ENCODE results near the gene FMNL3. TPM values are rescaled to one million over a fixed set of nuclear protein-coding genes. Genes with fewer than 3 reads are reported as not detected.

Gene FMNL3
- total RNA-seq, 2 experiments from 2014 or later: 20.0 to 20.7 TPM

DNA sequence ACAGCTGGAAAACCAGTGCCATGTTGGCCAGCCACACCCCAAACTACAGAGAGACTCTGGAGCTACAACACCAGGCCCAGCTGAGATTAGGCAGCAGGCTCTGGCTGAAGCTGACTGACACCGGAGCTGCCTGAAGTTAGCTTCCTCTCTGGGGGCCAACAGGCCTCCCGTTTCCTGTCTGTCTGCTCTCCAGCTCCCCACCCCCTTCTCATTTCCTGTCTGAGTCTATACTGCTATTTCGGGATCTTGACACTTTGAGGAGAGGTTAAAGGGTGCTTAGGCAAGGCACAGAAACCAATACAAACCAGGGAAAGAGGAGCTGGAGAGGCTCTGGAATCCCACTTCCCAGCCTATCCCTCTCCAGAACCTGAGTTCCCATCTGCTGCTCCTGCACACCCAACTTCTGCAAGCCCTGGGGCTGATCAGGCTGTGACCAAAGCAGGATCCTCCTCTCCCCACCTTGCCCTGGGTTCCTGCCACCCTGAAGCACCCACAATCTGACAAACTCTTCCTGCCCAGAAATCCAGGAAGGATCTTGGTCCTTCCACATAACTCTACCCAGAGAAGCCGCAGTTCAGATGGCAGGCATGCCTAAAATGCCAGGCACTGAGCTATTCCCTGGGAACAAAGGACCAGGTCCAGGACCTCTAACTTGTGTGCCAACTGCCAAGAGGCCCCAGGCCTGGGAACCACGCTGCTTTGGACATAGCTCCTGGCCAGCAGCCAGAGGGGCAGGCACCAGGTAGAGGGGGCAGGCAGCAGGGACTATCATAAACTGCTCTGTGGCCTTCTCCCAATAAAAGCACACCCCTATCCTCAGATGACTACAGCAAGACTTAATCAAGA is 44.0 kb downstream of the FMNL3 start:
- intact Hi-C loops (cut with micrococcal nuclease): loop anchor here (1.0 to 2.0 kb wide), 8 partner anchors 8 to 87 kb away; partner anchors contain the start of genes FMNL3 and TMBIM6
- peak overlapping the region; percentile 63 for H3K4me3 Mint-ChIP-seq
- H3K27ac Mint-ChIP-seq: peak overlapping the region; percentile 87
- no peaks in the 10 kb centered on the region for H3K9me3 Mint-ChIP-seq
- CTCF ChIA-PET: interaction anchor here (0.6 to 3.1 kb wide), 11 partner anchors 10 to 114 kb away, joined by 3 to 28 read pairs (median 4); partner anchors contain the start of genes FMNL3 and TMBIM6
- H3K4me1 Mint-ChIP-seq (ENCODE audit: low read depth): peaks cover 81% of the 10 kb centered on the region
- H3K36me3 Mint-ChIP-seq (ENCODE audit: low read depth): peaks cover 10% of the 10 kb centered on the region
- DNase-seq: peak; percentile 90
- H3K27me3 Mint-ChIP-seq (ENCODE audit: low read depth): no peaks in the 10 kb centered on the region

DNA sequence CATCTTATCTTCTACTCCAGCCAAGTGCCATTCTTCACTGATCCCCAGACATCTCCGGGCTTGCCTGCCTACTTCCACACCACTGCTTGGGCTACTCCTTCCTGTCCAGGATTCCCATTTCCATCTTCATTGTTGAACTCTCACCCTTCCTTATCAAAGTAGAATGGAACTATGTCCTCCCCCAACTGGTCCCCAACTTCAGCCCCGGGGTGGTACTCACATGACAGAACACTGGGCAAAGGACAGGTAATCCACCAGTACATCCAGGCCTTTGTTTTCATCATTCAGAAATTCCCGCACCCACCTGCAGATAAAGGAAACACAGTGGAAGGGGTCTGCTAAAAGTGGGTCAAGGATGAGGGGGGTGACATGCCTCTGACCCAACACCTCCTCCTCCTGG is 45.5 kb downstream of the FMNL3 start:
- no peak for DNase-seq
- Mint-ChIP-seq H3K4me3 (no peak overlapping the region), H3K4me1 (ENCODE audit: low read depth) (peaks cover 75% of the 10 kb centered on the region), H3K9me3 (no peaks in the 10 kb centered on the region), H3K27ac (peak overlapping the region; percentile 87), H3K36me3 (ENCODE audit: low read depth) (peaks cover 18% of the 10 kb centered on the region), H3K27me3 (ENCODE audit: low read depth) (no peaks in the 10 kb centered on the region)
- CTCF ChIA-PET: interaction anchor here (1.4 to 3.1 kb wide), 2 partner anchors 14 to 43 kb away, joined by 5 to 28 read pairs; partner anchors contain the start of gene FMNL3
- intact Hi-C loops (cut with micrococcal nuclease): loop anchor here (2.0 kb wide), 2 partner anchors 15 to 79 kb away; partner anchors contain the start of gene TMBIM6

DNA sequence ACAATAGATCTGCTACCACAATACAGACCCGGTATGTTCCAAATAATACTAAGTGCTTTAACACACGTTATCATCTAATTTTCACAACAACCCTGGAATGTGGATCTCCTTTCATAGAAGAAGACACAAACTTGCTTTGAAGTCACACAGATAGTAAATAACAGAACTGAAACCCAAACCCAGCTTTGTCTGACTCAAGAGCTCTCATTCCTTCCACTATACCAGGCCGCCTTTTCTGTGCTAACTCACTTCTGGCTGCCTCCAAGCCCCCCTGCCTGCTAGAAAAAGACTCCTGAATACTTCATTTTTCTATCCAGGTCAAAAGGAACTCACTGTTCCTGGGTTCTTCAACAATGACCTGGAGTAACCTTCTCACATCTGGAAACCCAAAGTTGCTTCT is 46.0 kb downstream of the FMNL3 start:
- intact Hi-C loops (cut with micrococcal nuclease): no loop called here
- Mint-ChIP-seq H3K27me3 (ENCODE audit: low read depth) (no peaks in the 10 kb centered on the region), H3K4me1 (ENCODE audit: low read depth) (peaks cover 78% of the 10 kb centered on the region), H3K4me3 (peak overlapping the region; percentile 4), H3K27ac (peak overlapping the region; percentile 87), H3K36me3 (ENCODE audit: low read depth) (peaks cover 19% of the 10 kb centered on the region), H3K9me3 (no peaks in the 10 kb centered on the region)
- CTCF ChIA-PET: interaction anchor here (0.8 to 3.1 kb wide), 3 partner anchors 15 to 44 kb away, joined by 4 to 28 read pairs (median 5); partner anchors contain the start of gene FMNL3
- DNase-seq: peak; percentile 68

DNA sequence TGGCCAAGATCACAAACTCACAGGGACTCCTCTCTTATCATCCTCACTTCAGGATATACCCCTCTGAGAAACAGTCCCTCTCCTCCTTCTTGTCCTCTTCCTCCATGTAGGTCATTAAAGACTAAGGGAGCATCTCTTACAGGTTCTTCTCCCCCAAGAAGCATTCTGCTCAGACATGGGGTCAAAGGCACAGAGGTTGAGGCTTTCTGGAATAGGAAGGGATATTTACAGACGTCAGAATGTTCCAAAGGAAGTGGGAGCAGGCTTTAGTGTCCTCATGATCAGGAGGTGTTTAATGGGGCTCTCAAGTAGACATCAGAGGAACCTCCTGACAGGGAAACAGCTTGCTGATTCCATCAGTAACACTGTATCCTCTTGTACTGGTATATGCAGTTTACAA is 47.5 kb downstream of the FMNL3 start:
- peaks cover 72% of the 10 kb centered on the region for H3K4me1 Mint-ChIP-seq (ENCODE audit: low read depth)
- no peaks in the 10 kb centered on the region for H3K9me3 Mint-ChIP-seq
- no peak overlapping the region for H3K4me3 Mint-ChIP-seq
- H3K36me3 Mint-ChIP-seq (ENCODE audit: low read depth): peaks cover 22% of the 10 kb centered on the region
- intact Hi-C loops (cut with micrococcal nuclease): no loop called here
- DNase-seq: no peak
- CTCF ChIA-PET: interaction anchor here (1.4 to 5.1 kb wide), 2 partner anchors 15 to 22 kb away, joined by 3 to 23 read pairs; no protein-coding TSS in a partner anchor
- no peaks in the 10 kb centered on the region for H3K27me3 Mint-ChIP-seq (ENCODE audit: low read depth)
- no peak overlapping the region for H3K27ac Mint-ChIP-seq

DNA sequence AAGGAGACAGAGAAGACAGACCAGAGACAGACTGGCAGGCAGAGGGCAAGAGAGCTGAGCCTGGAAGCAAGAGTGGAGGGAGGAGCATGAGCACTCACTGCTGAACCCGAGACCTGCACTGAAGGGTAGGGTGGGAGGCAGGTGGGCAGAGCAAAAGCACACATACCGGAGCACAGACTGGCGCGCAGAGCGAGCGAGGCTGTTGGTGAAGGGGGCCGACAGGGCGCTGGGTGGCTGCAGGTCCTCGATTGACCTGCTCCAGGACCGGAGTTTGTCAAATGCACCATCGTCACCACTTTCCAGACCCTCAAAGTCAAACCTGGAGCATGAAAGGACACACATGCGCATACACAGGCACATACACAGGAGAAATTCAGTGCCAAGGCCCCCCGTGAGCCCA is 48.9 kb downstream of the FMNL3 start:
- Mint-ChIP-seq H3K36me3 (ENCODE audit: low read depth) (peaks cover 22% of the 10 kb centered on the region), H3K27ac (no peak overlapping the region), H3K9me3 (no peaks in the 10 kb centered on the region), H3K4me3 (no peak overlapping the region), H3K4me1 (ENCODE audit: low read depth) (peaks cover 59% of the 10 kb centered on the region), H3K27me3 (ENCODE audit: low read depth) (no peaks in the 10 kb centered on the region)
- CTCF ChIA-PET: interaction anchor here (1.0 to 5.1 kb wide), 3 partner anchors 10 to 42 kb away, joined by 3 to 23 read pairs (median 3); no protein-coding TSS in a partner anchor
- DNase-seq: no peak
- intact Hi-C loops (cut with micrococcal nuclease): no loop called here

DNA sequence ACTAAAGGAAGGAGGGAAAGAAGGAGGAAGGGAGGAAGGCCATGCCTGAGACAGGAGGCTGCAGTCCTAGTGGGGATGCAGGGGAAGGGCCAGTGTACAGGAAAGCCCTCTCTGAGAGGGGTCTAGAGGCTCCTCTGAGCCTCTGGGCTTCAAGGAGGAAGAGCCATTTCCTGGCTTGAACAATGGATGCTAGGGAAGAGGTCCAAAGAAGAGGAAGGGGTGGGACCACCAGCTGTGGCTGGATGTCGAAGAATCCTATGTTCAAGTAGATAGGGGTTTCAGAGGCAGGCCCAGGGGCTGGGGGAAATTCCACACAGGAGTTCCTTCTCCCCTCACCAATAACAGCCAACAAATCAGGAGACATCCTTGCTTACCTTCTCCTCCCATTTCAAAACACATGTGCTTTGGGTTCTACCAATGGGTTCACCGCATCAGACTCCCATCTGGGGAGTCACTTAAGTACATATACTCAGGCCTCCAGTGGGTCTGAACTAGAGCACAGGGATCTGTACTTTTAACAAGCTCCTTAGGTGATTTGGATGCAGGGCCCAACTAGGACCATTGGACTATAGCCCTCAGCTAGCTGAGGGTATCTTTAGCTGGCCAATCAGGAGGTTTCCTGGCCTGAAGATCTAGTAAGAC is 51.5 kb downstream of the FMNL3 start:
- no peak overlapping the region for H3K27ac Mint-ChIP-seq

DNA sequence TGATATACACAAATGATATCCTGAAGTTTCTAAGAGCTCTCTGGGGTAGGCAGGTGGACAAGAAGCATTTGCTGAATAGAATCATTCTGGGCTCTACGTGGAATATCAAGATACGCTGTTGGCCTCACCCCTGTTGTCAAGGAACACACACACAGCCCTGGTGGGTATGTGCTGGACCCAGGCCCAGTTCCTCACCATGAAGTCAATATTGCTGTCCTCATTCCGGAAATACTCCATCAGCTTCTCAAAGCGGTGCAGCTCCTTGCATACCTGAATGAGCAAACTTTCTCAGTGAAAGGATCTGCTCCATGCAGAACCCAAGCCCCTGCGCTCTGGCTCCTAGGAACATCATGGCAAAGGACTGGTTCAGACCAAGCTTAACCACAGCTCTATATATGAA is 52.5 kb downstream of the FMNL3 start:
- Mint-ChIP-seq H3K36me3 (ENCODE audit: low read depth) (peaks cover 26% of the 10 kb centered on the region), H3K4me1 (ENCODE audit: low read depth) (peaks cover 24% of the 10 kb centered on the region), H3K4me3 (no peak overlapping the region), H3K27me3 (ENCODE audit: low read depth) (no peaks in the 10 kb centered on the region), H3K9me3 (no peaks in the 10 kb centered on the region), H3K27ac (no peak overlapping the region)
- CTCF ChIA-PET: interaction anchor here (0.9 to 2.3 kb wide), 6 partner anchors 9 to 87 kb away, joined by 3 to 9 read pairs (median 4); partner anchors contain the start of gene TMBIM6
- DNase-seq: no peak
- intact Hi-C loops (cut with micrococcal nuclease): no loop called here

More for the DNA sequence above, 51.5 kb downstream of the FMNL3 start:
- no peaks in the 10 kb centered on the region for H3K9me3 Mint-ChIP-seq
- H3K27me3 Mint-ChIP-seq (ENCODE audit: low read depth): no peaks in the 10 kb centered on the region
- peaks cover 33% of the 10 kb centered on the region for H3K4me1 Mint-ChIP-seq (ENCODE audit: low read depth)
- intact Hi-C loops (cut with micrococcal nuclease): no loop called here
- DNase-seq: no peak
- peaks cover 24% of the 10 kb centered on the region for H3K36me3 Mint-ChIP-seq (ENCODE audit: low read depth)
- no peak overlapping the region for H3K4me3 Mint-ChIP-seq
- CTCF ChIA-PET: interaction anchor here (0.6 to 5.1 kb wide), 8 partner anchors 11 to 107 kb away, joined by 3 to 23 read pairs (median 4); no protein-coding TSS in a partner anchor

DNA sequence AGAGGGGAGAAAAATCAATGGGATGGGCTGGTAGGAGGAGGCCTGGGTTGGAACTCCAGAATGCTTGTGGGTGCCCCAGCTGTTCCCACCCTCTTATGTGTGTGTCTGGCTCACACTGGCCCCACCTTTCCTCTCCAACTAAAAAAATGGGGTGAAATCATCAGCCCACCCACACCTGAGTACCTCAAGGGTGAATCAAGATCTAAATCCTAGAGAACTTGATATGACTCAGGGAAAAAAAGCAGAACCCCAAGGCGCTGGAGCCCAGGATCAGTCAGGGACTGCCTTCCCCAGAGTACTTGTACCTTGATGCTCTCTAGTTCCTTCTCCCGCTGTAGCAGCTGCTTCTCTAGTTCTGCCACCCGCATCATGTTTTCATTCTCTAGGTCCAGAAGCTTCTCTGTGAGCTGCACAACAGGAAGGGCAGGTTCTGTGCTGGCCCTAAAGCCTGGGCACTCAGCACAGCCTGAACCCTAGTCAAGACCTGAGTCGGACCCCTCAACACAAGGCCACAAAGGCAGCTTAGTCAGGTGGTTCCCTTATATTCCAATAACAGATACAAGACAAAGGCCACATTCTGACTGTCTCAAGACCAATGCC is 54.2 kb downstream of the FMNL3 start:
- intact Hi-C loops (cut with micrococcal nuclease): no loop called here
- DNase-seq: no peak
- CTCF ChIA-PET: interaction anchor here (0.6 to 1.6 kb wide), 3 partner anchors 16 to 159 kb away, joined by 3 to 7 read pairs (median 4); no protein-coding TSS in a partner anchor
- Mint-ChIP-seq H3K9me3 (no peaks in the 10 kb centered on the region), H3K27ac (peak overlapping the region; percentile 10), H3K36me3 (ENCODE audit: low read depth) (peaks cover 30% of the 10 kb centered on the region), H3K27me3 (ENCODE audit: low read depth) (no peaks in the 10 kb centered on the region), H3K4me1 (ENCODE audit: low read depth) (peaks cover 30% of the 10 kb centered on the region), H3K4me3 (no peak overlapping the region)

DNA sequence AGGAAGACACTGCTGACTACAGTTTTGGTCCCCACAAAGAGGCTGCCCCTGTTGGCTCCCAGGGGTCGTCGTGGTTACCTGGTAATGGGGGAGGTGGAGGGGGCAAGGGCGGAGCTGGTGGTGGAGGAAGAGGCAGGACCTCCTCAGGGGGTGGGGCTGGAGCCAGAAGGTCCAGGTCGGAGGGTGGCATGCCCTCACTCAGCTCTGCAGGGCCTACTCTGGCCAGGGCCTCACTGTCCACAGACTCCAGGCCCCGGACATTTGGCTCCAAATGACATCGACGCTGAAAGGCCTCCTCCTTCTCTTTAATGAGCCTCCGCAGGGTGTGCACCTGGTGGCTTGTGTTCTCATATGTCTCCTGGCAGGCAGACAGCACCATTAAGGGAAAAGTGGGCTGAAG is 55.4 kb downstream of the FMNL3 start:
- intact Hi-C loops (cut with micrococcal nuclease): no loop called here
- CTCF ChIA-PET: interaction anchor here (0.7 to 1.6 kb wide), 3 partner anchors 12 to 57 kb away, joined by 3 to 7 read pairs (median 3); no protein-coding TSS in a partner anchor
- Mint-ChIP-seq H3K36me3 (ENCODE audit: low read depth) (peaks cover 27% of the 10 kb centered on the region), H3K27me3 (ENCODE audit: low read depth) (no peaks in the 10 kb centered on the region), H3K9me3 (no peaks in the 10 kb centered on the region), H3K4me3 (no peak overlapping the region), H3K27ac (no peak overlapping the region), H3K4me1 (ENCODE audit: low read depth) (peaks cover 25% of the 10 kb centered on the region)
- DNase-seq: no peak

DNA sequence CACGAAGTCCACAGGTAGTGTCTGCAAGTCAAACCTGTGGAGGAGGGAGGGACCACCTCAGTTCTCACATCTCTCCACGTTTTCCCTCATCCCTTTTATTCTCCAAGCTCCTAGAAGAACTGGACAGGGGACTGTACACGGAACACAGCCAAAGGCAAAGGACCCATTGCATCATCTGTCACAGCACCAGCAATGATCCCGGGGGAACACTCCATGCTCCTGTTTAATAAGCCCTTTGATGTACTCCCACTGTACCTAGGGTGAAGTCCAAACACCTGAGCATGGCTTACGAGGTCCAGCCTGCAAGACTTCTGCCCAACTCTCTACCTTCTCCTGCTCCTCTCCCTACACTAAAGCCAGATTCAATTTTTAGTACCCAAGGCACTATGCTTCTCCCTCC is 57.3 kb downstream of the FMNL3 start:
- peaks cover 22% of the 10 kb centered on the region for H3K4me1 Mint-ChIP-seq (ENCODE audit: low read depth)
- no peak overlapping the region for H3K4me3 Mint-ChIP-seq
- no peak for DNase-seq
- no peaks in the 10 kb centered on the region for H3K27me3 Mint-ChIP-seq (ENCODE audit: low read depth)
- H3K9me3 Mint-ChIP-seq: no peaks in the 10 kb centered on the region
- H3K36me3 Mint-ChIP-seq (ENCODE audit: low read depth): peaks cover 26% of the 10 kb centered on the region
- H3K27ac Mint-ChIP-seq: peak overlapping the region; percentile 8
- CTCF ChIA-PET: interaction anchor here (0.6 to 18.5 kb wide), 3 partner anchors 12 to 59 kb away, joined by 3 to 450 read pairs (median 10); partner anchors contain the start of gene FMNL3
- intact Hi-C loops (cut with micrococcal nuclease): no loop called here

DNA sequence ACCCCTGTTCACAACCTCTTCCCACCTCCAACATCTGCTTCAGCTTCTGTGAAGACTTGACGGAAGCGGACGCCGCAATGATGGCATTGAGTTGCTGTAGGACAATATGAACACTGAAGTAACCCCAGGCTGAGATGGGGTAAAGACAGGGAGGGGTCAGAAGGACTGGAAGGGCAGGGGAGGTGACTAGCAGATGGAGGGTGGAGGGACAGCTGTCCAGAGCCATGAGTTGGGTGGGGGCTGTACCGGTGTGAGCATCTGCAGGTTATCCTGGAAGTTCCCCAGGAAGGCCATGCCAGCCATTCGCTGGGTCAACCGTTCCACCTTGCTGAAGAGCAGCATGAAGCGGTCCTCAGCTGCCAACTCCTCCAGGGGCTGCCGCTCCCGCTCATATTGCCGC is 57.8 kb downstream of the FMNL3 start:
- peaks cover 27% of the 10 kb centered on the region for H3K36me3 Mint-ChIP-seq (ENCODE audit: low read depth)
- no peak overlapping the region for H3K27ac Mint-ChIP-seq
- CTCF ChIA-PET: interaction anchor here (0.6 to 18.5 kb wide), 4 partner anchors 11 to 291 kb away, joined by 3 to 450 read pairs (median 6); partner anchors contain the start of gene FMNL3
- DNase-seq: no peak
- peaks cover 27% of the 10 kb centered on the region for H3K4me1 Mint-ChIP-seq (ENCODE audit: low read depth)
- no peaks in the 10 kb centered on the region for H3K9me3 Mint-ChIP-seq
- no peak overlapping the region for H3K4me3 Mint-ChIP-seq
- H3K27me3 Mint-ChIP-seq (ENCODE audit: low read depth): no peaks in the 10 kb centered on the region
- intact Hi-C loops (cut with micrococcal nuclease): no loop called here

DNA sequence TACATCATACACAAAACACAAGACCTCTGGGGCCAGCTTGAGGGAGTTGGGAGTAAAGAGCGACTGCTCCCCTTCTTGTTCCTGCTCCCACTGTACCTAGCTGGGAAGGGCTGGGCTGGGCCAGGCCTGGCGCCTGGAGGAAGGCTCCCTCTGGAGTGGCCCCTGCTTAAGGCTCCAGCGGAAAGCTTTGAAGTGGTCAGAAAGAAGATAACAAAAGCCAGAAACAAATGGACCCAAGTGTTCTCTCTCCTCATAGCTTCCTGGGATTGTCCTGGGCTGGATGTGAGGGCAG is 58.5 kb downstream of the FMNL3 start:
- intact Hi-C loops (cut with micrococcal nuclease): no loop called here
- H3K4me3 Mint-ChIP-seq: no peak overlapping the region
- peaks cover 29% of the 10 kb centered on the region for H3K4me1 Mint-ChIP-seq (ENCODE audit: low read depth)
- no peak for DNase-seq
- no peak overlapping the region for H3K27ac Mint-ChIP-seq
- no peaks in the 10 kb centered on the region for H3K9me3 Mint-ChIP-seq
- no peaks in the 10 kb centered on the region for H3K27me3 Mint-ChIP-seq (ENCODE audit: low read depth)
- peaks cover 27% of the 10 kb centered on the region for H3K36me3 Mint-ChIP-seq (ENCODE audit: low read depth)
- CTCF ChIA-PET: interaction anchor here (0.8 to 18.5 kb wide), 11 partner anchors 11 to 361 kb away, joined by 3 to 450 read pairs (median 6); partner anchors contain the start of genes FMNL3 and TMBIM6

Data from activated naive CD4-positive, alpha-beta T cell treated with anti-CD3 and anti-CD28 coated beads for 36 hours (primary cell).